NCI-H2227 (cell line): ENCODE results near the gene ZC3H18.

Source experiments
- DNase-seq: peaks from one replicate; lab custom pipeline; 2025; ENCODE audit not compliant: unreplicated experiment; lab: John Stamatoyannopoulos, UW

ZC3H18 gene

GRCh38 chr16:88578446-88579313, 8.5 kb downstream of the ZC3H18 start:
- no peak for DNase-seq

GRCh38 chr16:88580371-88580770, 10.2 kb downstream of the ZC3H18 start:
- DNase-seq: no peak

GRCh38 chr16:88581033-88581432, 10.8 kb downstream of the ZC3H18 start:
- DNase-seq: no peak

GRCh38 chr16:88582912-88583575, 12.8 kb downstream of the ZC3H18 start:
- no peak for DNase-seq

- no peak for DNase-seq
Observed at GRCh38 chr16:88584676-88585075, 14.5 kb downstream of the ZC3H18 start.

- DNase-seq: no peak
Observed at GRCh38 chr16:88585269-88585668, 15.1 kb downstream of the ZC3H18 start.

GRCh38 chr16:88585927-88586581, 15.9 kb downstream of the ZC3H18 start:
- DNase-seq: no peak

- no peak for DNase-seq
Observed at GRCh38 chr16:88588148-88588547, 17.9 kb downstream of the ZC3H18 start.

- no peak for DNase-seq
Observed at GRCh38 chr16:88588754-88589153, 18.6 kb downstream of the ZC3H18 start.

GRCh38 chr16:88589441-88589840, 19.2 kb downstream of the ZC3H18 start:
- no peak for DNase-seq

GRCh38 chr16:88591577-88592021, 21.4 kb downstream of the ZC3H18 start:
- no peak for DNase-seq

- no peak for DNase-seq
Observed at GRCh38 chr16:88593061-88593460, 22.9 kb downstream of the ZC3H18 start.

GRCh38 chr16:88593489-88593888, 23.3 kb downstream of the ZC3H18 start:
- no peak for DNase-seq

- DNase-seq: no peak
Observed at GRCh38 chr16:88593910-88594309, 23.7 kb downstream of the ZC3H18 start.

GRCh38 chr16:88595101-88595500, 24.9 kb downstream of the ZC3H18 start:
- DNase-seq: no peak

- DNase-seq: no peak
Observed at GRCh38 chr16:88595921-88596320, 25.7 kb downstream of the ZC3H18 start.

- no peak for DNase-seq
Observed at GRCh38 chr16:88596483-88596882, 26.3 kb downstream of the ZC3H18 start.

- no peak for DNase-seq
Observed at GRCh38 chr16:88597856-88598491, 27.8 kb downstream of the ZC3H18 start.

- DNase-seq: no peak
Observed at GRCh38 chr16:88599092-88599733, 29.0 kb downstream of the ZC3H18 start.

- no peak for DNase-seq
Observed at GRCh38 chr16:88599825-88600538, 29.8 kb downstream of the ZC3H18 start.
